Measurements from ENCODE around the gene CAMK1G. TPM values are rescaled to one million over a fixed set of nuclear protein-coding genes. Genes with fewer than 3 reads are reported as not detected.

Gene CAMK1G
- total RNA-seq, 1 donor: 0.10 TPM

DNA sequence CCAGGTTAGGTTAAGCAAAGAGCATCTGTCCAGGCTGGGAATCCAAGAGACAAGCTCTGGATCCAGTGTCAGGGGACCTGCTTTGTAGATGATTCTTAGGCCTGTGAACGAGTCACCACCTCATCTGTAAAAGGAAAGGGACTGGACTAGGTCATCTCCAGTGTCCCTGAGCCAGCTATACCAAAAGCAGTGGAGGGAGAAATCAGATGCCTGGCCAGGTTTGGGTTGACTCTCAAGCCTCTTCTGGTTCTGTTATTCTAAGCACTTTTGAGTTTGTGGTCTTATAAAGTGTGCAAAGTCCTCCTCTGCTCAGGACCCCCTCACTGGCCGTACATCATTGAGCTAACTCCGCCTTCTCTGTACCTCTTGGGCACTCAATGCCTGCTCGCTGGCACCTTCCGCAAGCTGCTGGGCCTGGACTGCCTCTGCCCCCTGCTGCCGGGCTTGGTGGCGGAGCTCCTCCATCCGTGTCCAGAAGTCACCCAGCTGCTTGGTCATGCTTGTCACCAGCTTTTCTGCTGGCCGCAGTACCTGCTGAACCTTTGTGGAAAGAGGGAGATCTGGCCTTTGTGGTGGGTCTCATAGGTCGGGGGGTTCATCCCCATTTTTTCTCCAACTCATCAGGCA lies 33.6 kb downstream of the CAMK1G start:
- H3K9me3 ChIP-seq (ENCODE audit: low read depth, low read length): no peaks in the 10 kb centered on the region
- H3K4me1 ChIP-seq (ENCODE audit: insufficient read depth, low read length): no peaks in the 10 kb centered on the region
- H3K27me3 ChIP-seq (ENCODE audit: insufficient read depth, low read length): no peaks in the 10 kb centered on the region
- no peak overlapping the region for H3K4me3 ChIP-seq (ENCODE audit: low read length)

DNA sequence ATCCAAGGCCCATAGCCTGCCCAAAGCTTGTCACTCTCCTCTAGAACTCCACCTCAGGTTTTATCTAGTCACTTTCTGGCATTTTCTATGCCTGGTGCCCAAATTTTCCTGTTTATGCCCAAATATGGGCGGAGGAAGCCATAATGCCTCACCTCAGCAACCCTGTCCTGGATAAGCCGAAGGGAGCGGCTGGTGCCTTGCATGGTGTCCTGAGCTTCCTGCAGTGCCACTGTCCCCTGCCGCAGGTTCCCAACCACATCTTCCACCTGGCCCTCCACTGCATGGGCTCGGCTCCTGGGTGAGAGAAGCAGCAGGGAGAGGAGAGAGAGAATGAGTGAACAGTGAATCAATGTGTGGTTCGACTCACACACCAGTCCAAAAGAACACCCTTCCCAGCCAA lies 34.2 kb downstream of the CAMK1G start:
- no peaks in the 10 kb centered on the region for H3K9me3 ChIP-seq (ENCODE audit: low read depth, low read length)
- no peaks in the 10 kb centered on the region for H3K27me3 ChIP-seq (ENCODE audit: insufficient read depth, low read length)
- H3K4me3 ChIP-seq (ENCODE audit: low read length): no peak overlapping the region
- H3K4me1 ChIP-seq (ENCODE audit: insufficient read depth, low read length): no peaks in the 10 kb centered on the region

DNA sequence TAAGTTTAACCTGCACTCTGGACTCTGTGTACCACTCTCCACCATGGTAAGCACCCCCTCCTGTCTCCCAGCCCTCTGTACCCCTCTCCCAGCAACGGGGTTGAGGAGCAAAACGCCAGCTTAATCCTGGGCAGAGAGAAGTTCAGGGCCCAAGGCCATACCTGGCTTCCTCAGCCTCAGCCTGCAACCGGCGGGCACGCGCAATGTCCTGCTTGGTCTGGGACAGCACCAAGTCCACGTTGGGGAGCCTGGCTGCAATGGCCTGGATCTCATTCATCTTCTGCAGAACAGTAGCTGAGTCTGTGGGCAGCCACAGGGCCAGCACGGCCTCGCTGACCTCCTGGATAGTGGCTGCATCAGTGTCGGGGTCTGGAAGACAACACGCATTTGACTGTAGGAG lies 34.8 kb downstream of the CAMK1G start:
- no peaks in the 10 kb centered on the region for H3K27me3 ChIP-seq (ENCODE audit: insufficient read depth, low read length)
- no peaks in the 10 kb centered on the region for H3K4me1 ChIP-seq (ENCODE audit: insufficient read depth, low read length)
- no peak overlapping the region for H3K4me3 ChIP-seq (ENCODE audit: low read length)
- H3K9me3 ChIP-seq (ENCODE audit: low read depth, low read length): no peaks in the 10 kb centered on the region

DNA sequence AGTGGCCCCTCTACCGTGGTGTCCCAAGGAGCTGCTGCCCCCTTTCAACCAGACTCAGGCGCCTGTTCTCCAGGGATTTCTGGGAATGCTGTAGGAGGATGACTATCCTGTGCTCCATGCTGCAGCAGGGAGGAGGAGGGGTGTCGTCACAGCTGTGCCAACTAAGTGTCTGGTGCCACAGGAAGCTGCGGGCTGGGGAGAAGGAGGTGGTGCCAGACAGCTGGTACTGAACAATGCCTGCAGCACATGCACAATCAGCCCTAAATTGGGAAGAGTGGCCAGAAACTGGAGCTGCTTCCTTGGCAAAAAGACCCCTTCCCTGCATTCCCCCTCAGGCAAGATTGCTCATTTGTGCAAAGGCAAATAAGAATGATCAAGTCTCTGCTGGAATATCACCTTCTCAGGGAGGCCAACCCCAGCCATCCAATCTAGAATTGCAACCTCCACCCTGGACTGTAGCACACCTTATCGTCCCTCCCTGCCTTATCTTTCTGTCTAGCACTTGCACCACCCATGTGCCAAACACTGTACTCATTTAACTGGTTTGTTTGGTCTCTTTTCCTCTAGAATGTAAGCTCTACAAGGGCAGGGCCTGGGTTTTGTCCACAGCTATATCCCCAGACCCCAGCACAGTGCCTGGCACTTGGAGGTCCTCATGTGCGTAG lies 35.4 kb downstream of the CAMK1G start:
- Histone ChIP-seq H3K4me1 (ENCODE audit: insufficient read depth, low read length) (no peaks in the 10 kb centered on the region), H3K4me3 (ENCODE audit: low read length) (no peak overlapping the region), H3K9me3 (ENCODE audit: low read depth, low read length) (no peaks in the 10 kb centered on the region), H3K27me3 (ENCODE audit: insufficient read depth, low read length) (no peaks in the 10 kb centered on the region)

DNA sequence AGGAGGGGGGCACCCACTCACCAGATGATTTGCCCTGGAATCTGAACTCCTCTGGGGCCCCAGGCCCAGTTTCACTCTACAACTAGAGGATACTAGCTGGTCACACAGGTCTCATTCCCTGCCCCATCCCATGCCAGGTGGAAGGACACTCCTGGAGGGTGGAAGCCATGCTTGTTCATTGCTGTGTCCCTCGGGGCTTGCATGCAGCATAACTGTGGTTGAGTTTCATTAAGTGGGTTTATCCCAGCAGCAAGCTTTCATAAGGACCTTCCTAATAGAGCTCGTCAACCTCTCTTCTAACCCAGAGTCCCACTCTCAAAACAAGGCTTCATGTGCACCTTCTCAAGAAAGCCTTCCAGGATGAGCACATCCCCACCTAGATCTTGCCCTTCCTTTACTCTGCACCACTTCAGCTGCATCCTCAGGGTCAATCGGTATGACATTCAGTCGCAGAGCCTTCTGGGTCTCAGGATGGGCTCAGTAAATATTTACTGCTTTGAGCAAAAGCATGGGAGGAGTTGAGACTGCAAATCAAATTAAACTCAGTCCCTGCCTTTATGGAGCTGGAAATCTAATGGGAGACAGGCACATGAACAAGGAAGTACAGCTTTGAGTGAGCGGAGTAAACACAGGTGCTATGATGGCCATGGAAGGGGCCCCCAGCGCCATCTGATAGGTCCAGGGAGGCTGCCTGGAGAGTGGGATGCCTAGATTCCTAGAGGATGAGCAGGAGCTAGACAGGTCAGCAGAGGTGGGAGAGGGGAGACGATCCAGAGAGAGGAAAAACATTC lies 36.4 kb downstream of the CAMK1G start:
- no peak overlapping the region for H3K4me3 ChIP-seq (ENCODE audit: low read length)
- no peaks in the 10 kb centered on the region for H3K9me3 ChIP-seq (ENCODE audit: low read depth, low read length)
- H3K4me1 ChIP-seq (ENCODE audit: insufficient read depth, low read length): no peaks in the 10 kb centered on the region
- H3K27me3 ChIP-seq (ENCODE audit: insufficient read depth, low read length): no peaks in the 10 kb centered on the region

DNA sequence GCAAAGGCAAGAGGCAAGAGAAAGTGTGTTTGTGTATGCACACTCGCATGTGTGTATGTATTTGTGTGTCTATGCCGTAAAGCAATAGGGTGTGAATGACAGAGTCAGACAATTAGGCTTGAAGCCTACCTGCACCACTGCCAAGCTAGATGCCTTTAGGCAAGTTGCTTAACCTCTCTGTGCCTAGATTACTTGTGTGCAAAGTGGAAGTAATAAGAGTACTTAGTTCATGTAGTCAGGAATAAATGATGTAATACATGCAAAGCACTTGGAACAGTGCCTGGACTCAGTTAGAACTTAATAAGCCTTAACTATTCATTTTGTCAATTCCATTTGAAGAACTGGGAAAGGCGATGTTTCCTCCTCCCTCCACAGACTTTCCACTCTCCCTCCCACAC lies 37.0 kb downstream of the CAMK1G start:
- H3K9me3 ChIP-seq (ENCODE audit: low read depth, low read length): no peaks in the 10 kb centered on the region
- no peaks in the 10 kb centered on the region for H3K4me1 ChIP-seq (ENCODE audit: insufficient read depth, low read length)
- H3K27me3 ChIP-seq (ENCODE audit: insufficient read depth, low read length): no peaks in the 10 kb centered on the region
- H3K4me3 ChIP-seq (ENCODE audit: low read length): no peak overlapping the region

DNA sequence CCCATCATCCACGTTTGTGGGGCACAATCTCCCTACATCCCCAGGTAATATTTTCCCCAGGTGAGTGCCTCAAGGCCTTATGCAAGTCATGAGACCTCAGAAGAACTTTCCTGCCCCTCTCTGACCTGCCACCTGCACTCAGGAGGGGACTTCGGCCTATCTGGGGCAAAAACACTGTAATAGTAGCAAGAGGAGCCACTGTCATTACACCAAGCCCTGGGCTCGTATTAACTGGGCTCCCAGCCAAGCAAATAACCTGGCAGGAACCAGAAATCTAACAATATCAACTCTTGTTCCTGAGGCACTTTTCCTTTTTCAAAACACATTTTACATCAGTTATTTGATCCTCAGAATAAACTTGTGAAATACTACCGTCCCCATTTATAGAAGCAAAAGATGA lies 37.8 kb downstream of the CAMK1G start:
- Histone ChIP-seq H3K4me3 (ENCODE audit: low read length) (no peak overlapping the region), H3K27me3 (ENCODE audit: insufficient read depth, low read length) (no peaks in the 10 kb centered on the region)

DNA sequence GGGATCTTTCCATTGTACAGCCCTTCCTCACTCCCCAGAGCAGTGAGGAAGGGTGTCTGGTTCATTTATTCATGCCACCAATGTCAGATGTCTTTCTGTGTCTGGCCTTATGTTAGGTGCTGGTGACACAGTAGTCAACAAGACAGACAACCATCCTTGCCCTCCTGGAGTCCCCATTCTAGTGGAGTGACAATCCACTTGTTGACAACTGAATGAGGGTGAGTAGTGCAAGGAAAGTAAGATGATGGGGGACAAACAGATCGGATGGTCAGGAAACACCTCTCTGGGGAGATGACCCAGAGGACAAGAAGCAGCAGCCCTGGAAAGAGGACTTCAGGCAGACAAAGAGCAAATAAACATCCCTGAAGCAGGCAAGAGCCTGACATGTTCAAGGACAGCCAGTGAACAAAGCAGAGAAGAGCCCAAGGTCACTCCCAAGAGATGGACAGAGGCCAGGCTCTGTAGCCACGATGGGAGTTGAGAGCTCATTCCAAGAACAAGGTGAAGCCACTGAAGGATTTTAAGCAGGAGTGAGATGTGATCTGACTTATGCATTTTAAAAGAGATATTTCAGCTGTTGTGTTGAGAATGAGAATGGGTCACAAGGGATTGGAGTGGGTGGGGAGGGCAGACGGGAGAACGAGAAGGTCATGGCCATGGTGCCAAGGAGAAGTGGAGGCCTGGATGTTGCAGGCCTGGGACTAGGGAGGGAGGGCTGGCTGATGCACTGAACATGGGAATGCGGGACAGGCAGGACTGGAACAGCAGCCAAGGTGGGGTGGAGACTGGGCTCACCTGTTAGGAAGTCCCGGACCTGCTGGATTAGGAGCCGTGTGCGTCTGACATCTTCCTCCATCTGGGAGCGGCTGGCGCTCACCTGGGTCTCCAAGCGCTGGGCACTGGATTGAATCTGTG lies 38.5 kb downstream of the CAMK1G start:
- H3K27me3 ChIP-seq (ENCODE audit: insufficient read depth, low read length): no peaks in the 10 kb centered on the region
- H3K4me3 ChIP-seq (ENCODE audit: low read length): no peak overlapping the region
- H3K9me3 ChIP-seq (ENCODE audit: low read depth, low read length): no peaks in the 10 kb centered on the region
- peaks cover 8% of the 10 kb centered on the region for H3K4me1 ChIP-seq (ENCODE audit: insufficient read depth, low read length)

More for the DNA sequence above, 37.8 kb downstream of the CAMK1G start:
- peaks cover under 1% of the 10 kb centered on the region for H3K4me1 ChIP-seq (ENCODE audit: insufficient read depth, low read length)
- no peaks in the 10 kb centered on the region for H3K9me3 ChIP-seq (ENCODE audit: low read depth, low read length)

DNA sequence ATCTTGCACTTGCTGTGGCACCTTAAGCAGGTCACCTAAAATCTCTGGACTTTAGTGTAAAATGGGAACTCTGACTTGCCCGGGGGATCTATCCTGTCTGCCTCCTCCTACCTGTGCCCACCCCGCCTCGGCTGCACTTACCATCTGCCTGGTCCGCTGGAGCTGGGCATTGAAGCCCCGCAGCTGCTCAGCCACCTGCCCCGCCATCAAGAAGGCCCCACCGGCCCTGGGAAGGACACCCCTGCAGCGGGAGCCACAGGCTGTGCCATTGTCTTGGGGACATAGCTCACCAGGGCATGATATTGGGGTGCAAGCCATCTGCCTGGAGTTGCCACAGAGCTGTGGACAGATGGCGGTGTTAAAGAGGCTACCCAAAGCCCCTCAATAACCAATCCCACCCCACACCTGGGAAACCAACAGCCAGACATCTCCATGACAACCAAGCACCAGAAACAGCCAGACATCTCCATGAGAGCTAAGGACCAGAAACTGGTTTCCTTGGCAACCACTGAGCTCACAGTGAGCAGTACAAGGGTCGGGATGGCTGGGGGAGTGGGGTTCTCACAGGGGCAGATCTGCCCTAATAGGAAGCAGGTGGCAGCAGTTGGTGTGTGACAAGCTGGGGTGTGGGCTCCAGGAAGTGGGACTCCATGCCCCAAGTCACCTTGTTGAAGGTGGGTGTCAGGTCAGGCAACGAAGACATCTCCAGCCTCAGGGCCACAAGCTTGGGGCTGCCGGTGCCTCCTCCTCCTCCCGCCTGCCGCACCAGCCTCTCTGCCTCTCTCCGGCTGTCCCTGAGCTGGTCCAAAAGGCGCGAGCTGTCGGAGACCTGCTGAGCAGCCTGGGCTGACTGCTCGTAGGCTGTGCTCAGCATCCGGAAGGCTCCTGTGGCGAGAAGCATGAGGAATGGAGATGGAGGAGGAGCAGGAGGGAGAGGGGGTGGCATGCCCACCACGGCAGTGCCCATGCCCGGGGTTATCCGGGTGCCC lies 39.6 kb downstream of the CAMK1G start:
- Histone ChIP-seq H3K27me3 (ENCODE audit: insufficient read depth, low read length) (no peaks in the 10 kb centered on the region), H3K4me1 (ENCODE audit: insufficient read depth, low read length) (peaks cover 15% of the 10 kb centered on the region), H3K4me3 (ENCODE audit: low read length) (no peak overlapping the region), H3K9me3 (ENCODE audit: low read depth, low read length) (no peaks in the 10 kb centered on the region)

DNA sequence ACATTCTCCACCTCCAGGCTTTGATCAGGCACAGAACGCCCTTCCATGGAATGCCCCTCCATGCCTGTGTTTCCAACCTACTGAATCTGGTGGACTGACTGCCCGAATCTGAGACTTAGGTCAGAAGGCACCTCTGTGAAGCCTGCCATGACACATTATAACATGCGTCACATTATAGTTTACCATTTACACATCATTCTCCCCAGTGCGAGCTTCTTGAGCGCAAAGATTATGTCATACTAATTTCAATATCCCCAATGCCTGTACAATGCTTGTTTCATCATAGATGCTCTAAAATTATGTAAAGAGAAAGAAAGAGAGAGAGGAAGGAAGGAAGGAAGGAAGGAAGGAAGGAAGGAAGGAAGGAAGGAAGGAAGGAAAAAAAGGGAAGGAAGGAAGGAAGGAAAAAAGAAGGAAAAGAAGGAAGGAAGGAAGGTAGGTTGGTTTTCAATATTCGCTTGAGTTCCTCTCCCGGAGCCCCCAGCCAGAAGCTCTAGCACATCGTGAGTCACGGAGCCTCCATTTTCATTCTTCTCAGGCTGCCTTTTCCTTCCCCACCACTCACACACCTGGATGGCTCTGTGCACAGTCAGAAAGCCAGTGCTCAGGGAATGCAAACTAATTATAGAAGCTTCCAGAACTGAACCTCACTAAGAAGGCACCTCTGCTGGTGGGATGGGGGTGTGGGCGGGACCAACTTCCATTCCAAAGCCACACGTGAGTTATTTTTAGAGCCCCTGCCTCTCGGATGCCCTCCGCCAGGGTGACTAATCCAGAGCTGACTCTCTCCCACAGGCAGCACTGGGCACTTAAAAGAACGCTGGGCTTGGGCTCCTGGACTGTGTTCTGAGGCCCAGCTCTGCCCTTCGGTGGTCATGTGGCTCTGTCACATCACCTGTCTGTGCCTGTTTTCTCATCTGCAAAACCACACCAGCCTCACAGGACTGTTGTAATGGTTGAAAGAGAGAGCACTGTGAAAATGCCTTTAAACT lies 41.3 kb downstream of the CAMK1G start:
- no peaks in the 10 kb centered on the region for H3K27me3 ChIP-seq (ENCODE audit: insufficient read depth, low read length)
- no peak overlapping the region for H3K4me3 ChIP-seq (ENCODE audit: low read length)
- peaks cover 15% of the 10 kb centered on the region for H3K4me1 ChIP-seq (ENCODE audit: insufficient read depth, low read length)
- H3K9me3 ChIP-seq (ENCODE audit: low read depth, low read length): no peaks in the 10 kb centered on the region

DNA sequence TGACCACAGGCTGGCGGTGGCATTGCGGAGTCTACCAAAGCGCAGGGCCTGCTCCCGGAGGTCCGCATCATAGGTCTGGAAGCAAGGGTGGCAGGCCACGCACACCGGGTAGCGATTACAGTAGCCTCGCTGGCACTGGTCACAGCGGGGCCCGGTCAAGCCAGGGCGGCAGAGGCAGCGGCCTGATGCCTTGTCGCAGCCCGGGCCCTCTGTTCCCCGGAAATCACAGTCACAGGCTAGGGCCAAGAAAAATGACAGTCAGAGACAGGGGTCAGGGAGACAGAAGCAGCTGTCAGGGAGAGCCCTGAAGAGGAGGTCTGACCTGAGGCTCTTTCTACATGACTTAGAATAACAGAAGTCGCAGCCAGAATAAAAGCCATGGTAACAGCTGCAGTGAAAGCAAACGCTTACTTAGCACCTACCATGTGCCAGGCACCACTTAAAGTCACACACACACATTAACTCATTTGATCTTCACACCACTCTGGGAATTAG lies 42.3 kb downstream of the CAMK1G start:
- Histone ChIP-seq H3K27me3 (ENCODE audit: insufficient read depth, low read length) (no peaks in the 10 kb centered on the region), H3K4me3 (ENCODE audit: low read length) (no peak overlapping the region), H3K9me3 (ENCODE audit: low read depth, low read length) (no peaks in the 10 kb centered on the region), H3K4me1 (ENCODE audit: insufficient read depth, low read length) (peaks cover 15% of the 10 kb centered on the region)

DNA sequence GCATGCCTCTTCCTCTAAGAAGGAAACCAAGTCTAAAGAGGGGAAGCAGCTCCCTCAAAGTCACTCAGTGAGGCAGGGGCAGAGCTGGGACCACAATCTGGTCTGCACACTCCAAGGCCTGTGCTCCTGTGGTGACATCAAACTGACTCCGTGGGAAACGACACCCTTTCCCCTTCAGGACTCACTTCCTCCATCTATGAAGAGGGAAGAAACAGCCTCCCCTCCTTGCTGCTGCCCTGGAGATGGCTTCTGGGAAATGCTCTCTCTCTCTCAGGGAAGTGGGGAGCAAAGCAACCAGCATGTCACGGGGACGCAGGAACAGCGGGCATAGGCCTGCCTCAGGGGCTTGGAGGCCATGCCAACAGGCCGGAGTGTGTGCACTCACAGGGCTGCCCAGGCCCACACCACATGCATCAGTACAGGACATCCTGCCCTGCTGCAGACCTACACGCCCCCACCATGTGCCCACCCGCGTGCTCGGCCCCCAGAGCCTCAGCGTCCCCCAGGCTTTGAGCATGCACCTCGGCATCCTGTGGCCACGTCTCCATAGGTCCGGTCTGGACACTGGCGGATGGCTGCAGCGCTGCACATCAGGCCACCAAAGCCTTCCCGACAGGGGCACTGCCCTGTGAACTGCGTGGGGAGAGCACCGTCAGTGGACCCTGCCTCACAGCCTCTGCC lies 43.0 kb downstream of the CAMK1G start:
- Histone ChIP-seq H3K4me1 (ENCODE audit: insufficient read depth, low read length) (peaks cover 15% of the 10 kb centered on the region), H3K4me3 (ENCODE audit: low read length) (no peak overlapping the region), H3K27me3 (ENCODE audit: insufficient read depth, low read length) (no peaks in the 10 kb centered on the region)

More for the DNA sequence above, 43.0 kb downstream of the CAMK1G start:
- no peaks in the 10 kb centered on the region for H3K9me3 ChIP-seq (ENCODE audit: low read depth, low read length)
